HepG2 (cell line): ENCODE results near the gene MRGPRF.

ENCODE experiments used
- CTCF ChIP-seq: sonication (generic); formaldehyde crosslinking; IDR thresholded peaks from 2 replicates; pipeline ENCODE4 v1.5.0; 2020; ENCODE audit warnings: mild to moderate bottlenecking, missing genetic modification reagents, moderate library complexity
- ELK4 ChIP-seq: sonication (generic); formaldehyde crosslinking; IDR thresholded peaks from 2 replicates; pipeline ENCODE4 v1.9.0; 2021; ENCODE audit warnings: missing genetic modification reagents, borderline replicate concordance
- KDM5A ChIP-seq: fragments of 200-600 bp; sonication (generic); IDR thresholded peaks from 2 replicates; pipeline ENCODE4 v1.7.0; 2018; ENCODE audit warnings: antibody characterized with exemption, mild to moderate bottlenecking, low read length, borderline replicate concordance
- MYNN ChIP-seq: sonication (generic); formaldehyde crosslinking; IDR thresholded peaks from 2 replicates; pipeline ENCODE4 v1.4.0; 2020; ENCODE audit warnings: mild to moderate bottlenecking, low read depth, missing genetic modification reagents
- NCOR1 ChIP-seq: fragments of 200-600 bp; sonication (generic); IDR thresholded peaks from 2 replicates; pipeline ENCODE4 v1.7.0; 2017; ENCODE audit warnings: antibody characterized with exemption, low read length, borderline replicate concordance
- NFATC3 ChIP-seq: sonication (generic); formaldehyde crosslinking; IDR thresholded peaks from 2 replicates; pipeline ENCODE4 v1.5.1; 2020; ENCODE audit warnings: mild to moderate bottlenecking, missing genetic modification reagents
- POLR2A ChIP-seq, 2 experiments: IDR thresholded peaks; 2 replicates each; pipeline ENCODE4 v1.6.1; 2011; ENCODE audit warnings: low read depth in 2 of 2, low read length in 2 of 2, mild to moderate bottlenecking in 1 of 2, moderate library complexity in 1 of 2; ENCODE audit not compliant: insufficient read depth in 1 of 2
- SETDB1 ChIP-seq: sonication (generic); formaldehyde crosslinking; IDR thresholded peaks from 2 replicates; pipeline ENCODE4 v1.5.1; 2020; ENCODE audit warnings: missing genetic modification reagents, mild to moderate bottlenecking, borderline replicate concordance
- ZNF101 ChIP-seq: sonication (generic); formaldehyde crosslinking; IDR thresholded peaks from 2 replicates; pipeline ENCODE4 v1.4.0; 2020; ENCODE audit warnings: mild to moderate bottlenecking, low read depth, missing genetic modification reagents, borderline replicate concordance
- ZNF543 ChIP-seq: sonication (generic); formaldehyde crosslinking; IDR thresholded peaks from 2 replicates; pipeline ENCODE4 v1.4.0; 2020; ENCODE audit warnings: mild to moderate bottlenecking, missing genetic modification reagents
- ZNF549 ChIP-seq: sonication (generic); formaldehyde crosslinking; IDR thresholded peaks from 2 replicates; pipeline ENCODE4 v1.5.0; 2020; ENCODE audit warnings: missing genetic modification reagents
- ZNF777 ChIP-seq: sonication (generic); formaldehyde crosslinking; IDR thresholded peaks from 2 replicates; pipeline ENCODE4 v1.4.0; 2020; ENCODE audit warnings: missing genetic modification reagents

GRCh38 chr11:68954836-68955606 lies 58.0 kb downstream of the MRGPRF start:
- no peak for TF ChIP-seq POLR2A (IDR thresholded peaks at IDR 0.05; ENCODE audit: insufficient read depth in 1 of 2, low read depth in 2 of 2, low read length in 2 of 2)
- no peak for TF ChIP-seq NCOR1
- TF ChIP-seq ELK4 (CRISPR knock-in tag): no peak
- TF ChIP-seq CTCF (CRISPR knock-in tag): no peak
- TF ChIP-seq ZNF543 (CRISPR knock-in tag): no peak
- TF ChIP-seq SETDB1 (CRISPR knock-in tag): no peak
- TF ChIP-seq ZNF101: no peak
- TF ChIP-seq ZNF549 (CRISPR knock-in tag): no peak
- no peak for TF ChIP-seq KDM5A
- no peak for TF ChIP-seq ZNF777 (CRISPR knock-in tag)
- TF ChIP-seq NFATC3 (CRISPR knock-in tag): no peak
- TF ChIP-seq MYNN (CRISPR knock-in tag): no peak
